ENCODE measurements around the gene SPATA31C1. TPM values are rescaled to one million over a fixed set of nuclear protein-coding genes. Genes with fewer than 3 reads are reported as not detected.
"Not testable (repeated sequence)": the region's sequence is repeated elsewhere in the genome, so short reads cannot be mapped to it uniquely, and the experiment has no call there.

The SPATA31C1 gene
- not detected in 2 replicates for total RNA-seq

DNA sequence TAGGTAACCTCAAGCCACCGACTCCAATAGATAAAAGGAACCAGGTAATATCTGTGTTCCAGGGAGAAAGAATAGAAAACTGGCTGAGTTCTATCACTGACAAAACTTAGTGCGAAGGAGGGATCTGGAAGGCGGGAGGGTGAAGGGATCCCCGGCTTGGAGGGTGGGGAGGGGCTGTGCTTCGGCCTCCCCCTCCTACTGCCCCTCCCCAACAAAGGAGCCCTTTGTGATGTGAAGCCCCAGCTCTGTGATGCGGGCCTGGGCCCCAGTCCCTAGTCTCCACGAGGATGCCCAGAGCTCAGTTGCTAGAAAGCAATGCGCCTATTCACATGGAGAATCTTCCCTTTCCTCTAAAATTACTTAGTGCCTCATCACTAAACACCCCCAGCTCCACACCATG is at the start of gene SPATA31C1:
Gene SPATA31C1 (plus strand): TSS at position 301 of the 400 bp plus-strand sequence.
- H3K4me3 ChIP-seq (ENCODE audit: low read depth, low read length); DNase-seq (ENCODE audit: low read depth): not testable (repeated sequence)

DNA sequence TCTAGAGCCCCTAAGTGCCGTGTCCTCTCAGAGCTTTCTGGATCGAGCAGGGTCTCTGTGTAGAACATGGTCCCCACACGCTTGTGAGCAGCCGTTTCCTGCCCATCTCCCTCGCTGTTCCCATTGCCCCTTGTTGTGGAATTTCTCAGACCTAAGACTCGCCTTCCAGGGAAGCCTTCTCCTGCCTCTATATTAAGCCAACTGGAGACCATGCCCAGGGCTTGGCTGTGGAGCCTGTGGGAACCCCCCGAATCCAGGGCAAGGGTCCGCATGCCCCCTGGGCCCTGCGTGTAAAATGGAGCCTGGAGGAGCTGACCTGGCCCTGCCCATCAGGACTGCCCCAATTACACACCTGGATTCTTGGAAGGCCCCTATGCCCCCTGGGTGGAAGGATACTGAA is 49.6 kb upstream of the SPATA31C1 start:
- TF ChIP-seq, protein P1, sequence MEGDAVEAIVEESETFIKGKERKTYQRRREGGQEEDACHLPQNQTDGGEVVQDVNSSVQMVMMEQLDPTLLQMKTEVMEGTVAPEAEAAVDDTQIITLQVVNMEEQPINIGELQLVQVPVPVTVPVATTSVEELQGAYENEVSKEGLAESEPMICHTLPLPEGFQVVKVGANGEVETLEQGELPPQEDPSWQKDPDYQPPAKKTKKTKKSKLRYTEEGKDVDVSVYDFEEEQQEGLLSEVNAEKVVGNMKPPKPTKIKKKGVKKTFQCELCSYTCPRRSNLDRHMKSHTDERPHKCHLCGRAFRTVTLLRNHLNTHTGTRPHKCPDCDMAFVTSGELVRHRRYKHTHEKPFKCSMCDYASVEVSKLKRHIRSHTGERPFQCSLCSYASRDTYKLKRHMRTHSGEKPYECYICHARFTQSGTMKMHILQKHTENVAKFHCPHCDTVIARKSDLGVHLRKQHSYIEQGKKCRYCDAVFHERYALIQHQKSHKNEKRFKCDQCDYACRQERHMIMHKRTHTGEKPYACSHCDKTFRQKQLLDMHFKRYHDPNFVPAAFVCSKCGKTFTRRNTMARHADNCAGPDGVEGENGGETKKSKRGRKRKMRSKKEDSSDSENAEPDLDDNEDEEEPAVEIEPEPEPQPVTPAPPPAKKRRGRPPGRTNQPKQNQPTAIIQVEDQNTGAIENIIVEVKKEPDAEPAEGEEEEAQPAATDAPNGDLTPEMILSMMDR (IDR thresholded peaks at IDR 0.05; ENCODE audit: insufficient read depth, low read depth, low read length): no peak
- H3K4me3 ChIP-seq (ENCODE audit: low read depth, low read length): no peak overlapping the region
- DNase-seq (ENCODE audit: low read depth): no peak

DNA sequence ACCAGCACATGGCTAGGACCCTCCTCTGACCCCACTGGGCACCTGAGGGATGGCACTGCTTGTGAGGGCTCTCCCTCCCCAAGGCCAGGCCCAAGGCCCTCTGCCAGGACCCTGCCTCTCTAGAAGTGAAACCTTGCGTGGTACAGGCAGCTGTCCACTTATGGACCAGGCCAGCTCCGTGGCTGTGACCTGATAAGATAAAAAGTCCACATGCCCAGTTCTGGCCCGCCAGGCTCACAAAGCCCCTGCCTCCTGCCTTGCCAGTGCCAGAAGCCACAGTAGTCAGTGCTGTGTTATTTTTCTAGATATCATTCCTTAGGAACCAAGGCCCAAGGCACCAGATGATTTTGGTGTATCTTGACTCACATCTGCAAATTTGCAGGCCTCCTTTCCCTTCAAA is 49.1 kb upstream of the SPATA31C1 start:
- H3K4me3 ChIP-seq (ENCODE audit: low read depth, low read length): no peak overlapping the region
- TF ChIP-seq, protein P1 (IDR thresholded peaks at IDR 0.05; ENCODE audit: insufficient read depth, low read depth, low read length): no peak
- no peak for DNase-seq (ENCODE audit: low read depth)

DNA sequence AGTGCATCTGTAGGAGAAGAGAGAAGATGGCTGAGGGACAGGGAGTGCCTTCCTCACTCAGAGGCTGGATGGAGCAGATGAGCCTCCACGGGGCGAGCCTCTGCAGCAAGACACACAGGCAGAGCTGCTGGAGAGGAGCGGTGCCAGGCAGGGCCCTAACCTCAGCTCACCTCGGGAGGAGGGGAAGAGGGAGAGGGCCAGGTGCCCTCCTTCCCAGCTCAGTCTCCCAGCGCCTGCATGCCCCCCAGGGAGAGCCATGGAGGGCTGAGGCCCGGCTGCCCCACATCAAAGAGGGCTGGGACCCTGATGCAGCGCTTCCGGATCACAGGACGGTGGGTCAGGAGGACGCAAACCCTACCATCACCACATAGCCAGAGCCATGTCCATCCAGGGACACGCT is 48.7 kb upstream of the SPATA31C1 start:
- TF ChIP-seq, protein P1 (IDR thresholded peaks at IDR 0.05; ENCODE audit: insufficient read depth, low read depth, low read length): no peak
- no peak overlapping the region for H3K4me3 ChIP-seq (ENCODE audit: low read depth, low read length)
- DNase-seq (ENCODE audit: low read depth): no peak

DNA sequence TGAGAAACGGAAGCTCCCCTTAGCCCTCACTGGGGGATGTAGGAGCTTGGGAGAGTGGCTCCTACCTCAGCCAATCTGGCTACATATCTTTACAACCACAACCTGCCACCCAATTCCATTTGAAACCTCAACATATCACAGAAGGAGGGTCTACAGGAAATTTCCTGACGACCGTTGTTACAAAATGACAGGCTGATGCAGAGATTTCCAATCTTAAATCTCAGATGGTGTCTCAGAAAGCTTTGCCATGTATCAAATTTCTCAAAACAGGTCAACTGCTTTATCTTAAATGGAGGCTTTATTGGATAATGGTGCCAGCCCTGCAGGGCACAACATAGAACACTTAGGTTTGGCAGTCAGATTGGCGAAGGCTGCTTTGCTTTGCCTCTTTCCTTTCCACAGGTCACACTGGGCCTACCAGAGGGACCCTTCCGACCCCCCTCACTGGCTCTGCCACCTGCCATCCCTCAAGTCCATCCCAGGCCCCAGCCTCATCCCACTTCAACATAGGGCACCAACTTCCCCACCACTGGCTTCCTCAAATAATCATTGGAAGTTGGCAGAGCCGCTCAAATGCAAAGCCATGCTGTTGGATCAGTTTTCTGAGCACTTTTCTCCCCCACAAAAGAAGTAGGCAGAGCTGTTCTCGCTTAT is 46.2 kb upstream of the SPATA31C1 start:
- H3K4me3 ChIP-seq (ENCODE audit: low read depth, low read length): no peak overlapping the region
- TF ChIP-seq, protein P1 (IDR thresholded peaks at IDR 0.05; ENCODE audit: insufficient read depth, low read depth, low read length): no peak

DNA sequence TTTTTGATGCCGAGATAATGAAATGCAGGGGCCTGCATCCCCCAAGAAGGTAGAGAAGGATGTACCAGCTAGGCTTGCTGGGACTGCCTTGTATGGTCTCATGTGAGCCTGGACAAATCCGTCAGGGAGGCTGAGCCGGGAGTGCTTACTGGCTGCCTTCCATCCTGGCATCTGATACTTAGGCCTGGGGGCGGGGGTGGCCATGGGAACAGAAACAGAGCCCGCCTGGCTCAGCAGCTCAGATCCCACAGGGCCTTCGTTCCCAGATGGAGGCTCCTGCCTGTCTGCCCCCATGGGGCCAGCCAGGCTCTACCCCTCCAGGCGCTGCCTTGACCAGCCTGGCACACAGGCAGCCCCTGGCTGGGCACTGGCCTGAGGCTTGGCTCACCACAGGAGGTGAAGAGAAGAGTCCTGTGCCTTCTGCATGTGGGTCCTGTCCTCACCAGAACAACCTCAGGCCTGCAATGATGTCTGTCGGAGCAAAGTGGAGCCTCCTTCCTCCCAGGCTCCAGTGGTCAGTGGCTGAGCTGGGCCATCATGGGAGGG is 45.6 kb upstream of the SPATA31C1 start:
- TF ChIP-seq, protein P1 (IDR thresholded peaks at IDR 0.05; ENCODE audit: insufficient read depth, low read depth, low read length): no peak
- no peak overlapping the region for H3K4me3 ChIP-seq (ENCODE audit: low read depth, low read length)
- DNase-seq (ENCODE audit: low read depth): peak; percentile 29

More for the DNA sequence above, 46.2 kb upstream of the SPATA31C1 start:
- no peak for DNase-seq (ENCODE audit: low read depth)

DNA sequence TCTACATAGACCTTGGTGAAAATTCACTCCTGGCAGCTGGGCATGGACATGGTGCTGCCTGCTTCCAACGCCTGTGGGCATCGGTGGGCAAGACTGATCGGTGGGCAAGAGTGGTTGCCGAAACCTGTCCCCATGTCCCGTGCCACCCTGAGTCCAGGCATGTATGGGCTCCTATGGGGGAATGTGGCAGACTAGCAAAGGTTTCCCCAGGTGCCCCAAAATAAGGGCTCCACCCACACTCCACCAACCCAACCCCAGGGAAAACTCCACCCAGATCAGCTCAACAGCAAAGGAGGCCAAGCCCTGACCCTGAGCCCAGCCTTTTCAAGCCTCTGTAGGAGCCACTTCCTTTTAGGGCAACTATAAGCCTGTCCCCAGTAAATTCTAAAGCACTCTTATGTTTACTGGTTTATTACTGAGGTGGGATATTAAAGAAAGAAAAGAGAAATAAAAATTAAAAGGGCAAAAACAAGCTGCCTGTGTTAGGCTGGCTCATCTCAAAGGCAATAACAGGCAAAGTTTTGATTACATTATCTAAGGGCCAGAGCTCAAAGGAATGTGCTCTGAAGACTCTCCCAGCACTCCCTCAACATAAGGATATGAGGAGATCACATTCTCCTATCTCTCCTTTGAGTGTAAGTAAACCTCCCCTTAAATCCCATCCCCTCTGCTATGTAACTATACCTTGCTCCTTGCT is 44.0 kb upstream of the SPATA31C1 start:
- TF ChIP-seq, protein P1 (IDR thresholded peaks at IDR 0.05; ENCODE audit: insufficient read depth, low read depth, low read length): no peak
- DNase-seq (ENCODE audit: low read depth): peak; percentile 66
- H3K4me3 ChIP-seq (ENCODE audit: low read depth, low read length): no peak overlapping the region
